Cerebellar cortex (tissue), 1 donor: ENCODE measurements around the gene FXYD7.
"Not testable (repeated sequence)": the region's sequence is repeated elsewhere in the genome, so short reads cannot be mapped to it uniquely, and the experiment has no call there.

Source experiments
- DNase-seq: peaks from one replicate; pipeline ENCODE4 v3.0.0-alpha.2; 2015; ENCODE audit warnings: low spot score

Gene FXYD7

GRCh38 chr19:35127871-35128270, 15.2 kb upstream of the FXYD7 start:
- no peak for DNase-seq

GRCh38 chr19:35128398-35129057, 14.5 kb upstream of the FXYD7 start:
- no peak for DNase-seq

- not testable (repeated sequence) for DNase-seq
Observed at GRCh38 chr19:35129724-35130274, 13.3 kb upstream of the FXYD7 start.

GRCh38 chr19:35130761-35131720, 12.0 kb upstream of the FXYD7 start:
- no peak for DNase-seq

- no peak for DNase-seq
Observed at GRCh38 chr19:35132254-35132653, 10.8 kb upstream of the FXYD7 start.

GRCh38 chr19:35133826-35134225, 9.2 kb upstream of the FXYD7 start:
- no peak for DNase-seq

- no peak for DNase-seq
Observed at GRCh38 chr19:35134601-35135242, 8.3 kb upstream of the FXYD7 start, which contains the start of gene LGI4. TSS of gene LGI4 (minus strand) at chr19:35135059. CDS start at chr19:35134680, 379 bp downstream.

- DNase-seq, result peak; percentile 78
Observed at GRCh38 chr19:35135389-35135909, 7.6 kb upstream of the FXYD7 start.

GRCh38 chr19:35136231-35136630, 6.8 kb upstream of the FXYD7 start:
- DNase-seq, result no peak

- no peak for DNase-seq
Observed at GRCh38 chr19:35136977-35137702, 5.9 kb upstream of the FXYD7 start.

- no peak for DNase-seq
Observed at GRCh38 chr19:35138305-35138892, 4.7 kb upstream of the FXYD7 start, which contains the start of gene FXYD1. TSS of gene FXYD1 (plus strand) at chr19:35138824. CDS start at chr19:35140080, 1,256 bp downstream.

GRCh38 chr19:35140207-35140961, 2.7 kb upstream of the FXYD7 start:
- DNase-seq, result no peak

- DNase-seq, result peak; percentile 79
Observed at GRCh38 chr19:35140962-35141836, 1.9 kb upstream of the FXYD7 start.

GRCh38 chr19:35141837-35142605, 1.0 kb upstream of the FXYD7 start:
- DNase-seq, result no peak

- DNase-seq, result no peak
Observed at GRCh38 chr19:35142606-35143230, 337 bp upstream of the FXYD7 start.

- DNase-seq, result no peak
Observed at GRCh38 chr19:35143818-35144217, 763 bp downstream of the FXYD7 start.

- no peak for DNase-seq
Observed at GRCh38 chr19:35144259-35144599, 1.2 kb downstream of the FXYD7 start.
